GM08714 (cell line): ENCODE results near the gene SEPTIN5.
"Not testable (repeated sequence)": the region's sequence is repeated elsewhere in the genome, so short reads cannot be mapped to it uniquely, and the experiment has no call there.

Experiments
- H3K4me3 ChIP-seq: fragments of 200-500 bp; sonication (Bioruptor generic); 2 replicates; pipeline ENCODE4 v1.5.1; 2014; ENCODE audit warnings: mild to moderate bottlenecking, low read length, inconsistent platforms
- ZNF274 ChIP-seq: IDR thresholded peaks from 2 replicates; pipeline ENCODE4 v1.6.1; 2012; ENCODE audit warnings: mild to moderate bottlenecking, low read depth, low read length

Gene SEPTIN5

DNA sequence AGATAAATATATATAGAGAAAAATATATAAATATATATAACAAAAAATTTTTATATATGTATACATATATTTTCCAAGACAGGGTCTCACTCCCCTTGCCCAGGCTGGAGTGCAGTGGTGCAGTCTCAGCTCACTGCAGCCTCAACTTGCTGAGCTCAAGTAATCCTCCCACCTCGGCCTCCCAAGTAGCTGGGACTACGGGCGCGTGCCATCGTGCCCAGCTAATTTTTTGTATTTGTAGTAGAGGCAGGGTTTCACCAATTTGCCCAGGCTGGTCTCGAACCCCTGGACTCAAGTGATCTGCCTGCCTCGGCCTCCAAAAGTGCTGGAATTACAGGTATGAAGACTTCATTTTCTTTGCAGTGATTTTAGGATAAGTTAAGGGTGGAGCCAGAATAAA lies 38.9 kb upstream of the SEPTIN5 start:
- no peak for TF ChIP-seq ZNF274
- no peak overlapping the region for H3K4me3 ChIP-seq

DNA sequence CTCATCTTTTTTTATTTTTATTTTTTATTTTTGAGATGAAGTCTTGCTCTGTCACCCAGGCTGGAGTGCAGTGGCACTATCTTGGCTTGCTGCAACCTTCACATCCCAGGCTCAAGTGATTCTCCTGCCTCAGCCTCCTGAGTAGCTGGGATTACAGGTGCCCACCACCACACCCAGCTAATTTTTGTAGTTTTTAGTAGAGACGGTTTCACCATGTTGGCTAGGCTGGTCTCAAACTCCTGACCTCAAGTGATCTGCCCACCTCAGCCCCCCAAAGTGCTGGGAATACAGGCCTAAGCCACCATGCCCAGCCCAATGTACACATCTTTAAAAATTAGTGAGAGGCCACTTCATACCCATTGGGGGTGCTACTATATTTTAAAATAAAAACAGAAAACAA lies 37.9 kb upstream of the SEPTIN5 start:
- H3K4me3 ChIP-seq, result not testable (repeated sequence)

DNA sequence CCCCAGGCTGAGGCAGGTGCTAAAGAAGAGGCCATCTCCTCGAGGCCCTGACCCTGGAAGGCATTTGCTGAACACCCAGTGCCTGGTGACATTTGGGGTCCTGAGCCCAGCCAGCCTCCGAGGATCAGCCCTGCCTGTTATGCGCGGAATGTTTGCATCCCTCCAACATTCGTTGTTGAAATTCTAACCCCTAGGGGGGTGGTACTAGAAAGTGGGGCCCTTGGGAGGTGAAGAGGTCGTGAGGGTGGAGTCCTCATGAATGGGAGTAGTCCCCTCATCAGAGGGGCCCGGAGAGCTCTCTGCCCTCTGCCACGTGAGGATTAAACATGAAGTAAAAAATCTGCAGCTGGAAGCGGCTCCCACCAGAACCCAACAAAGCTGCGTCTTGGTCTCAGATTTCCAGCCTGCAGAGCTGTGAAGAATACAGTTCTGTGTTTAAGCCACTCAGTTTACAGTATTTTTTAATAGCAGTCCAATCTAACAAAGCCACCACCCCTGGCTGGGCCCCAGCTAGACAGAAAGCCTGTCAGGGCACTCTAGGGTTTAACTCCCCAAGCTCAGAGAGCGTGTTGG lies 35.3 kb upstream of the SEPTIN5 start:
- no peak overlapping the region for H3K4me3 ChIP-seq

DNA sequence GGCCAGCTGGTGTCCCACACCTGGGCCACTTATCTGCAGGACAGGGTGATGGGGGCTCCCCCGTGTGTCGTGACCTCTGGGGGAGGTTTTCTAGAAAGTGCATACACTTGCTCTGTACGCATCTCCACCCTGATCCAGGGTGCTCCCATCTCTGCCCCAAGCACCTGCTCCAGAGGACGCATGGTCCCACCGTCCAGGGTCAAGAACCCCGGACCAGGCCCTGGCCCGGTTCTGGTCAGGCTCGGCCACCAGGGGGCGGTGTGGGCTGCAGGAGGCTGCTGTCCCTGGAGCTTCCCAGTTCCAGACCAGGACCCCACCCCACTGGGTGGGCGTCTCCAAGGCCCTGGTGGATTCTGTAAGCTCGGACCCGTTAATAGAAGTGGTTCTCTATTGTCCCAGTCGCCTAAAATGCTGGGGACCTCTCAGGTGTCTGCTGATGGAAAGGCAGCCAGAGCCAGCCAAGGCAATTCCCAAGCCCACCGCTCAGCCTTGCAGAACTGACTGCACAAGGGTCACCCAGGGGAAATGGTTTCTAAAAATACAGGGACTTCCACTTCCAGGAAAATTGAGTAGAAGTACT lies 34.7 kb upstream of the SEPTIN5 start:
- TF ChIP-seq ZNF274, result no peak
- H3K4me3 ChIP-seq, result no peak overlapping the region

More for the DNA sequence above, 35.3 kb upstream of the SEPTIN5 start:
- TF ChIP-seq ZNF274, result no peak

DNA sequence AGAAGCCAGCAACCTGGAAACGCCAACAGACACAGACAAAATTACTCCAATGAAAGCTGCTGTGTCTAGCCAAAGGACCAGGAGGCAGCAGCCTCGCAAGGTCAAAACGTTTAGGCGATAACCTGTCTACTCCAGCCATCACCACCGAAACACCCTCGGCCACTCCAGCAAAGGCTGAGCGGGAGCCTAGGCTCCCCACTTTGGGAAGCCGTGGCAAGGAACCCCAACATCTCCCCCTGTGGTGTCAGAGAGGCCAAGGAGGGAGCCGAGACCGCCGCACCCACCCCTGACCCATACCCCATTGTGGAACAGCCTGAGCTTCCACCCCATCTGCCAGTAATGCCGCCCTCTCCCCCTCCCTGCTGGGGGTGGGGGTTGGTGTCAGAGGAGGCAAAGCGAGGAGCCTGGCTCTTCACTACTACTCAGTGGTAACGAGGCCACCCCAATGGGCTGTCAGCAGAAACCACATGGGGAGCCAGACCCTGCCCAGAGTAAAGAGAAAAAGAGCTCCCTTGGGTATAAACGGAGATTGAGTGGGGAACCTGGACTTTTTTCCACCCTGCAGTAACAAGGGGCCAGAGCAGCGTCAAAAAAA lies 33.9 kb upstream of the SEPTIN5 start:
- no peak overlapping the region for H3K4me3 ChIP-seq
- TF ChIP-seq ZNF274, result no peak

DNA sequence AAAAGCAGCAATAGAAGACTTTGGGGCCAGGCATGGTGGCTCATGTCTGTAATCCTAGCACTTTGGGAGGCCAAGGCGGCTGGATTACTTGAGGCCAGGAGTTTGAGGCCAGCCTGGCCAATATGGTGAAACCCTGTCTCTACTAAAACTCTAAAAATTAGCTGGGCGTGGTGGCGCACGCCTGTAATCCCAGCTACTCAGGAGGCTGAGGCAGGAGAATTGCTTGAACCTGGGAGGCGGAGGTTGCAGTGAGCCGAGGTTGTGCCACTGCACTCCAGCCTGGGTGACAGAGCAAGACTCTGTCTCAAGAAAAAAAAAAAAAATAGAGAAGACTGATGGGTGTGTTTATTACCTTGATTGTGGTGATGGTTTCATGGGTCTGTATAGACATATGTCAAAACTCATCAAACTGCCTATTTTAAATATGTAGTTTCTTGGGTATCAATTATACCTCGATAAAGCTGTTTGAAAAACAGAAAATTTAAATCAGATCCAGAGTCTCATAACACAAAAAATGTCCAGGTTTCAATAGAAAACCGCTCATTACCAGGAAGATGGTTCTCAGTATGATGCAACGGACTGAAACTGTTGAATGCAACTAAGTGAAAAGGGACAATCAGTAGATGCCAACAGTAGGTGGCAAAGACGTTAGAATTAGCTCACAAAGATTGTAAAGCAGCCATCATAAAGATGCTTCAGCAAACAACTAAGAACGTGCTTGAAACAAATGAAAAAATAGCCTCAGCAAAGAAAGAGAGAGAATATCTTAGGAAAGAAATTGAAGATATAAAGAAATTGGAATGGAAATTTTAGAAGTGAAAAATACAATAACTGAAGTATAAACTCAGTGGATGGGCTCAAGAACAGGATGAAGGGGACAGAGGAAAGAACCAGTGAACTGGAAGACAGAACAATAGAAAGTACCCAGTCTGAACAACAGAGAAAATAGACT lies 33.1 kb upstream of the SEPTIN5 start:
- no peak for TF ChIP-seq ZNF274
- no peak overlapping the region for H3K4me3 ChIP-seq

DNA sequence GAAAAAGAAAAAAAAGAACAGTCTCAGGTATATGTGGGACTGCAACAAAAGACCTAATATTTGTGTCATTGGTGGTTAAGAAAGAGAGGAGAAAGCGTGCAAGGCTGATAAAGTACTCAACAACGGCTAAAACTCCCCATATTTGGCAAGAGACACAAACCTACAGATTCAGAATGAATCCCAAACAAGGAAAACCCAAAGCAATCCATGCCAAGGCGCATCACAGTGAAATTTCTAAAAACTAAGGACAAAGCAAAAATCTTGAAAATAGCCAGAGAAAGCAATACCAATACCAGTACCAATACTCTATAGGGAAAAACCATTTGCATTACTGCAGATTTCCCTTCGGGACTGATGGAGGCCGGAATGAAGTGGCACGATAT lies 32.4 kb upstream of the SEPTIN5 start:
- no peak overlapping the region for H3K4me3 ChIP-seq

DNA sequence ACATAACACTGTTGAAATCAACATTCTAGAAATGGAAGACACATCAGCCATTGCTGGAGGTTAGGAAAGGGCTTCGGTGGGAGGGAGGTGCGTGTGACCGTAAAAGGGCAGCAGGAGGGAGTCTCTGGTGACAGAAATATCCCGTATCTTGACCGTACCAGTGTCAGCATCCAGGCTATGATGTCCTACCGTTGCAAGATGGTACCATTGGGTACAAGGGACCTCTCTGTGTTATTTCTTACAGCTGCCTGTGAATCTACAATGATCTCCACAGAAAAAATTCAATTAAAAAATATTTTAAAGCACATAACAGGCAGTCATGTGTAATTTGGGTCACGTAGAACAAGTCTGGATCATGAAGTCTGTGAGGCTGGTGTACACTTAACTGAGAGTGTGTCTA lies 27.4 kb upstream of the SEPTIN5 start:
- no peak for TF ChIP-seq ZNF274
- H3K4me3 ChIP-seq, result no peak overlapping the region

More for the DNA sequence above, 32.4 kb upstream of the SEPTIN5 start:
- TF ChIP-seq ZNF274, result no peak

DNA sequence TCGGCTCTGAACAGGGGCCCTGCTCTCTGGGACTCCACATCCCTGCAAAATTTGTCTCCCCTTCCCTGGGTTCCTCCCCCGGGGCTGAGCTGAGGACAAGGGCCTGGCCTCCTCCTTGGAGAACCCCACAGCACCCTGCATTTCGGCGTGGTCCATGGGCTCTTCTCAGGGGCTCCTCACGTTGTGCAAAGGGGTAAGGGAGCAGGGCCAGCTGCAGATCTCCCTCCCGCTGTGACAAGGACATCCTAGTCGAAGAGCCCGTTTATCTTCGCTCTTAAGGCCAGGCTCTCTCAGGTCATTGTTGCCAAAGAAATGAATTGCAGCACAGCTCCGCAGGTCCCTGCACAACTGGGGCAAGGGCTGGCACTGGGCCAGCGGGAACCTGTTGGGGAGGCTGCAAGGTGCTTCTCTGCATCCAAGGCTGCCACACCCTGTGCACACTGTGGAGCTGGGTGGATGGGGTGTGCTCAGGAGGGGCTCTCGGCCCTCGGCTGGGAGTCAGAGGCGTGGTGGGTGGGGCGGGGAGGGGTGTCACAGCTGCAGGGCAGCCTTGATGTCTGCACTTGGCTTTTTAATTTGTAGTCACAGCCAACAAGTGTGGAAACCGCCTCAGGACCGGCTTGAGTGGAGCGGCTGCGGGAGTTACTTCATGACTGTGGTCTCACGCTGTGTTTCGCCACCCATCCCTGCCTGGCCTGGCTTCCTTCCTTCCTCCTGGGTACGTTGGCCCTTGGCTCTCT lies 26.6 kb upstream of the SEPTIN5 start:
- no peak for TF ChIP-seq ZNF274

DNA sequence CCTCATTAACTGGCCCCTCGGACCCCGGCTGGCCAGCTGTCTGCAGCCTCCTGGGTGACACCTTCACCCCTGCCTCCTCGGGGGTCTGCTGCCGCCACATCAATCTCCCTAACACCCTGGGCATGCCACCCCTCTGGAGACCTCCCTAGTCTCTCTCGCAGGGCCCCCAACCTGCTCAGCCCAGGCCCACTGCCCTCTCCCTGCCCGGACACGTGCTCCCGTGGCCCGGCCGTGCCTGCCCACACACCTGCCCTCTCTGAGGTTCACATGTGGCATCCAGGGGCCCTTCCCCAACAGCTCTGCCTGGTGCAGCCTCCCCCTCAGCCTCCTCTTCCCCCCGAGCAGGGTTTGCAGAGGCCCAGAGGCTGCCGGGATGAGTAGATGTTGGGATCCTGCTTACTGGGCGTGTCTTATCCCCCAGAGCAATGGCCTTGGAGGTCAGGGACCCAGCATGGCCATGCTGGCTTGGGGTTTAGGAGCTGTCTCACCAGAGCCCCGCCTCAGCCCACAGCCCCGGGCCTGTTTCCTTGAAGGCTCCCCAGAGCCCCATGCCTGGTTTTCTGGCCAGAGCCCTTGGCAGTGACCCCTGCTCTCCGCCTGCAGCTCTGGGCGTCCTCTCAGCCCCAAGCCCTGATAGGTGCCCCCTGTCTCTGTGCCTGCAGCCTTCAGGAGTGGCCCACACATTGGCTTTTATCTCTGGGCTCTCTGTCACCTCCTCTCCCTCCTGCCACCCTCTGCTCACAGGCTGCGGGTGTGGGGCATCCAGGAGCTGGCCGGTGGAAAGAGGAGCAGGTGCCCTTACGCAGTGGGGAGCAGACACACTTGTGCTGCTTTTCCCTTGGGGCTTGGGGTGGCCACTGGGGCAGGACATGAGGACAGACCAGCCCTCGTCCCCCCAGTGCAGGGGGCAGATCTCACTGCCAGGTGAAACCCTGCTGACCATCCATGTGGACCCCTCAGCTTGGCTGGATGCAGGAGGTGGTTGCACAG lies 25.7 kb upstream of the SEPTIN5 start:
- no peak overlapping the region for H3K4me3 ChIP-seq
- no peak for TF ChIP-seq ZNF274

More for the DNA sequence above, 26.6 kb upstream of the SEPTIN5 start:
- H3K4me3 ChIP-seq, result no peak overlapping the region

DNA sequence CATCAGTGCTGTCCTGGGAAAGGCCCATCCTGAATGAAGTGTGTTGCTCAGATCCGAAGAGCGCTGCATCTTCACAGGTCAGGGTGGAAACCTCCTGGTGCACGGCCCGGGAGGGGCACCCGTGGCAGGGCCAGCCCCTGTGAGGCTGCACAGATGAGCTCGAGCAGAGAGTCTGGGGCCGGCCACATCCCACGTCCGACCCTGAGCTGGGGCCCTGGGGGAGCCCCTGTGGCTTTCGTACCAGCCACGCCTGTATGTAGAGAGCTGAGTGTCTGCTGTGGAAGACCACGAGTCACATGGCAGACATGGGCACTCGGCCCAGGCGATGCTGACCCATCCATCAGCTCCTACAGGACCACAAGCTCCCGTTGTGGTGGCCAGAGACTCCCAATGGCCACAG lies 24.9 kb upstream of the SEPTIN5 start:
- TF ChIP-seq ZNF274, result no peak
- no peak overlapping the region for H3K4me3 ChIP-seq

DNA sequence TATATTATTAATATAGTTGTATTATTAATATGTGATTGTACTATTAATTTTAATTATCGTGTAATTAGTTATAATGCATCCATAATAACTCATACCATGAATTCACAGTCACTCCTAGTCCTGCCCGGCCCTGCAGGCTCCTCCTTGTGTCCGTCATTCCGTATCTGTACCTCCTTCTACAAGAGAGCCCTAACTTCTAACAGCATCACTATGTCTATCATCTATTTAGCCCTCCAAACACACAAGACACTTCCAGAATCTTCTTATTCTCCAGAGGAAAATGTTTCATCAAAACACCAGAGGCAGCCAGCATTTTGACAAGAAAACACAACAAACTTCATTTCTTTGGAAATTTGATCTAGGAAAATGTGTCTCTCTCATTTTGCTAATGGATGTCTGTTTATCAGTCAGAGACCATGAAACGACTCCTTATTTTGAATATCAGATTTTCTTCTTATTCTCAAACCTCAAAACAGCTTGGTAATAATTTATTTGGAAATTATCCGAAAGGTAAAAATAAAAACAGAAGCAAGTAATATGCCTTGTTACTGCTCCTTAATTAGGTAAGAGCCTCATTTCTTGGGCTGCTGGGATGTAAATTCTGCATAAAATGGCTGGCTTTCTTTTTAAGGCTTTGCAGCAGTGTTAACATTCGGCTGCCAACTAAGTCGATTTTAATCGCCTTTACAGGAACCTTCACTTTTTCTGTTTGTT lies 23.1 kb upstream of the SEPTIN5 start:
- TF ChIP-seq ZNF274, result no peak
- H3K4me3 ChIP-seq, result no peak overlapping the region

DNA sequence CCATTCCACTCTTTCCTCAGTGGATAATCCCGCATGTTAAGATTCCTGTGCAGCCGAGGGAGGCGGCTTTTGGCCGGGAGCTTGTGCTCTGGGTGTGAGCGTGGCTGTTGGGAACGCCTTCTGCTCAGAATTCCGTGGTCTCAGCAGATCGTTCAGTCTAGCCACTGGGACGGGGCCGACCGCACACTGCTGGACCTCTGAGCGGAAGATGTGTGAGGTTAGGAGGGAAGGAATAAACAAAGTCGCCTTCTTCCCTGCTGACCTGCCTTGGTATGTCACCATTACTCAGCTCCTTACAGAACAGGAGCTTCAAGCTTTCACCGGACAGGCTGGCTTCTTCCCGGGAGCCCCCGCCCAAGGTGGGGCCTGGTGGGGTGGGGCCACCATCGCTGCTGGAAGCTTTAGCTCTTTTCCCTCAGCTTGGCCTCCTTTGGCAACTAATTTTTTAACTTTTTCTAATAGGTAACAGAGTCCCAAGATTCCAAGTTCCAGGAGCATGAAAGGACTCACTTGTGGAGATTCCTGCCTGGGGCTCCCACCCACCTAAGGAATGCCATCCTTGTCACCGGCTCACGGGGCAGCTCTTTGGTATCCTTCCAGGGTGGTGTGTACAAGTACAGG lies 22.5 kb upstream of the SEPTIN5 start:
- TF ChIP-seq ZNF274, result no peak
- H3K4me3 ChIP-seq, result no peak overlapping the region
